Renal cortex interstitium (tissue), 11 donors: Measurements from ENCODE around the gene RFESD. TPM values are rescaled to one million over a fixed set of nuclear protein-coding genes. Genes with fewer than 3 reads are reported as not detected.
"Not testable (repeated sequence)": the region's sequence is repeated elsewhere in the genome, so short reads cannot be mapped to it uniquely, and the experiment has no call there.

ENCODE experiments used
- DNase-seq, 11 donors: peaks; one replicate each; pipeline ENCODE4 v3.0.0-alpha.2; 2013; ENCODE audit warnings: low read depth in 9 of 11, low spot score in 4 of 11; ENCODE audit errors: extremely low read depth in 1 of 11
- polyA plus RNA-seq, 3 donors: library from polyadenylated mRNA; unstranded; fragments of 120-200 nt; gene quantifications; one replicate each; pipeline ENCODE4 v1.2.1, GENCODE V29; 2013; ENCODE audit not compliant: insufficient read length in 3 of 3

The RFESD gene
- polyA plus RNA-seq, 3 donors = 4.1 to 5.8 (median 4.8) TPM

DNA sequence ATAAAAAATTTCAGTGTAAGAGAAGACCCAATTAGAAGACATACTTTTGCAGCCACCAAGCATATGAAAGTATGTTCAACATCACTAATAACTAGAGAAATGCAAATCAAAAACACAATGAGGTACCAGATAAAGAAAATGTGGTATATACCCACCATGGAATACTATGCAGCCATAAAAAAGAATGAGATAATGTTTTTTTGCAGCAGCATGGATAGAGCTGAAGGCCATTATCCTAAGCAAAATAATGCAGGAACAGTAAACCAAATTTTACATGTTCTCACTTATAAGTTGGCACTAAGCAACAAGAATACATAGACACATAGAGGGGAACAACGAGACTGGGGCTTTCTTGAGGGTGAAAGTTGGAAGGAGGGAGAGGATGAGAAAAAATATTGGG, 43.1 kb downstream of the RFESD start:
- DNase-seq = no peak

DNA sequence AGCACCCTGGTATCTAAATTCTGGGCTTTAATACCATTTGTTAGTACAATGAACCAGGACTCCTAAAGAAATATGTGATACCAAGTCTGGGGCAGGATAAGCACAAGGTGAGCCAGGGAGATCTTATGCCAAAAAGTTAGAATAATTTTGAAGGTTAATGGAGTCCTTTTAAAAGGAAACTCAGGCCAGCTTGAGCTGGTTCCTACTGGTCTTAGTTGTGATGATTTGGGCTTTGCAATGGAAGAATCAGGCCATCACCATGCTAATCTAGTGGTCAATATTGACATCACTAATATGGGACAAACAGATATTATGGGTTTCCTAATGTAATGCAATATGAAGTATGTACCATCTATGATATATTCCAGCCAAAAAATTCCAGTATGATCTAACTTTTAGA, 43.8 kb downstream of the RFESD start:
- no peak for DNase-seq

DNA sequence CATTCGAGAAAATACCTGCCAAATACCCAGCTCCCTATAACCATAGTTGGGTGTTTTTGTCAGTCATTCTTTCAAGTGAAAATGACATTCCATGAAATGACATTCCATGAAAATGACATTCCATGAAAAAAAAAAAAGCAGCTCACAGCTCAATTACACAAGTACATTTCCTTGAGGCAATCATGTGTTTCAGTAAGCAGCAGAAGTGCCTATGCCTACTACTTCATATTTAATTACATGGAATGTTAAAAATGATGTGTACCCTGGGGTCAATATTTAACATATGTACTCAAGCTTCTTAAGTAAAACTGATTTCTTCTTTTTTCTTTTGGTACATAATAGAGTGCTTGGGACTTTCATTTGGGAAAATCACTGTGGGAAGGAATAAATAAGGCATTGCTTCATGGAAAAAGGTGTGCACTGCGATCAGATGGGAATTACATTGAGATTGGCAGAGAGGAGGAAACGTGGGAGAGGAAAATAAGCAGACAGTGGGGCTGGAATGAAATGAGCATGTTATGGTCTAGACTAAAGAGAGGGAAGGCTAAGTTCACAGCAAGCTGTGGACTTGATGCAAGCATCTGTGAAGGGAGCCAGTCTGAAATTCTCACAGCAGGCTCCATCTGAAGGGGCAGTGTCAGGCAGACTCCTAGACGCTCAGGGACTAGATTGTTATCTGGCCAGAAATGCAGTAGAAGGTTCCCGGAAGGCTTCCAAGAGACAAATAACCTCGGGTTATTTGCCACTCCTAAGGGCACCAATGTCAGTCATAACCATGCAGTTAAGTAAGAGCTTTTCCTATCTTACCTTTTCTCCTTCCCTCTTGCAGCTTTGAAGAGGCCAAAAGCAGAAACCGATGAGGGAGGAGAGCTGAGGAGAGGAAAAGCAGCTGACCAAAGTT, 51.5 kb downstream of the RFESD start:
- DNase-seq = peak in 3 of 11 donors; percentile 13 to 41 (median 27)

DNA sequence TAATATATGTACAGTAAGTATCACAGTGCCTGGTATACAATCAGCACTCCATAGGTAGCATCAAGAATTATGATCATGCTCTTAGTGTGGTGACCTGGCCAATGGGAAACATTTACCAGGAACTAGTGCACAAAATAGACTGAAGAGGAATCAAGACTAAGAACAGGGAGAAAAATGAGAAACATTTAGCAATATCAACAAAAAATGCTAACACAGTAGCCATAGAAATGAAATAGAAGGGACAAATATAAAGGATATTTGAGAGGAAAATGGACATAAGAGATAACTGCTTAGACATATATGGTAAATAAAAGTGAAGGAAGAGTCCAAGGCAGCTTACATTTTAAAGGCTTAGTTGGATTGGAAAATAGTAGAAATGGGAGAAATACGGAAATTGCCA, 52.8 kb downstream of the RFESD start:
- no peak for DNase-seq

DNA sequence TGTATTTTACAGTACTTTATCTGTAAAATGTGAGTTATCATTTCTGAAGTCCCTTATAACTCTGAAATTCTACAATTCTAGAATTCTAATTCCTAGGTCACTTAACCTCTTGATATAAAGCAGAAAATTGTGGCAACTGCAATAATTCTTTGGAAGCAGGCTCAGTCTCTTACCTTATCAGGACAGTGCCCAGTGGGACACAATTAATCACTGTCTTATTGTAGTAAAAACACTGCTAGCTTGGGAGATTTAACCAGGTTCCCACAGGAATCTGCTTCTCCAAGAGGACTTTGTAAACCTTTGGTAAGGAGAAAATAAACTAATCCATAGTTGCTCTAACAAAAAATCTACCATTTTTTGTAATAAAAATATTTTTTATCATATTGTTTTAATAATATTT, 54.5 kb downstream of the RFESD start:
- DNase-seq = no peak

DNA sequence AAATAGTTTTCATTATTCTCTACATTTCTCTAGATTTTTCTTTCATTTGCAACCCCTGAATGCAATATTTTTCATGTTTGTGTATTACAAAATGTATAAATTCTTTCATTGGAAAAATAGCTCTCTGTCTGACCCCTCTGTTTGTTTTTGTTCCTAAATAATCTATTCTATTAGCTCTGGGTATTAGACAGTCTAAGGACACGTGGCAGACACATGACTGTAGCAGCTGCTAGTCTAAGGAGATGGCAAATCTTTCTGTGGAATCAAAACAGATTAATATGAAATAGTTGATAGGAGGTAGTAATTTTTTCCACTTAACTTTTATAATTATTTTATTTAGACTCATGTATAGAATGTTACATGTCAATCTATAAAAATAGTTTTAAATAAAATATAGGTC, 57.6 kb downstream of the RFESD start:
- DNase-seq = no peak

DNA sequence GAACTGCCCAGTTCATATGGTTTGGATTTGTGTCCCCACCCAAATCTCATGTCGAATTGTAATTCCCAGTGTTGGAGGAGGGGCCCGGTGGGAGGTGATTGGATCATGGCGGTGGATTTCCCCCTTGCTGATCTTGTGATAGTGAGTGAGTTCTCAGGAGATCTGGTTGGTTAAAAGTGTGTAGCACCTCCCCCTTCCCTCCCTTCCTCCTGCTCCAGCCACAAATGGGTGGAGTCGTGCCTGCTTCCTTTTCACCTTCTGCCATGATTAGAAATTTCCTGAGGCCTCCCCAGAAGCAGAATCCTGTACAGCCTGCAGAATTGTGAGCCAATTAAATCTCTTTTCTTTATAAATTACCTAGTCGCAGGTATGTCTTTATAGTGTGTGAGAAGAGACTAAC, 59.6 kb downstream of the RFESD start:
- DNase-seq = not testable (repeated sequence)

DNA sequence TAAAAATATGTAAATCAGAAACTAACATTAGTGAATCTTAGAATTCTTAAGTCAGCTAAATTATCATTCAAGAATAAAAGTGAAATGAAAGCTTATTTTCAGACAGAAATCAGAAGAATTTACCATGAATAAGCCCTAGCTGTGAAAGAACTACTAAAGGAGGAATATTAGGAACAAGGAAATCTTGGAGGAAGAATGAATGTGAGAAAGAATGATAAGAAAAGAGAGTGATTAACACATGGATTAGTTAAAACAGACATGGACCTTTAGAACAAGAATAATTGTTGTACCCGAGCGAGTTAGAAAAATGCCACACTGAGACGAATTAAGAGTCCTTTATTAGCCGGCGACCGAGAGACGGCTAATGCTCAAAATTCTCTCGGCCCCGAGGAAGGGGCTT, 60.5 kb downstream of the RFESD start:
- no peak for DNase-seq

Other genes with a start within 250 kb of the RFESD start
- 100 to 1,000 TPM in 1 of 3 donors, 10 to 100 TPM in 2; 75.9 to 103 (median 90.5) TPM for gene SKIC3, start 91.8 kb upstream of the RFESD start, polyA plus RNA-seq
- gene ARSK, start 91.7 kb upstream of the RFESD start, polyA plus RNA-seq = 10 to 100 TPM; 12.7 to 14.2 (median 13.9) TPM
- gene GPR150, start 26.7 kb upstream of the RFESD start, polyA plus RNA-seq = under 1 TPM in 1 of 3 donors, not detected in 2; 0.06 TPM
- gene SPATA9, start 36.2 kb downstream of the RFESD start, polyA plus RNA-seq = 1 to 10 TPM; 1.2 to 1.7 (median 1.4) TPM
- gene RHOBTB3, start 84.6 kb downstream of the RFESD start, polyA plus RNA-seq = 10 to 100 TPM; 75.0 to 86.6 (median 81.5) TPM
- gene GLRX, start 175.9 kb downstream of the RFESD start, polyA plus RNA-seq = 10 to 100 TPM; 63.7 to 67.4 (median 65.9) TPM